Upper lobe of right lung (tissue), 1 donor: ENCODE data around the gene TSPAN5. TPM values are rescaled to one million over a fixed set of nuclear protein-coding genes. Genes with fewer than 3 reads are reported as not detected.

Experiments used
- ATAC-seq: fragments of 200-7000 bp; cut with Tn5 transposase; one replicate; pipeline ENCODE4 v1.9.1; 2020; ENCODE audit warnings: mild to moderate bottlenecking, moderate library complexity
- DNase-seq: peaks from one replicate; pipeline ENCODE4 v3.0.0-alpha.2; 2020
- H3K27ac ChIP-seq: fragments of 200-600 bp; one replicate; pipeline ENCODE4 v1.8.0; 2022
- H3K27me3 ChIP-seq: fragments of 200-600 bp; one replicate; pipeline ENCODE4 v1.8.0; 2022; ENCODE audit warnings: mild to moderate bottlenecking
- H3K36me3 ChIP-seq: fragments of 200-600 bp; one replicate; pipeline ENCODE4 v1.8.0; 2022
- H3K4me1 ChIP-seq: fragments of 200-600 bp; one replicate; pipeline ENCODE4 v1.8.0; 2022
- H3K4me3 ChIP-seq: fragments of 200-600 bp; one replicate; pipeline ENCODE4 v1.8.0; 2022; ENCODE audit warnings: mild to moderate bottlenecking
- H3K9me3 ChIP-seq: fragments of 200-600 bp; one replicate; pipeline ENCODE4 v1.8.0; 2022
- intact Hi-C: fragments of 100-400 bp; cut with DNase I; formaldehyde crosslinking; loops from one replicate; pipeline ENCODE4 v1.11.0; 2022
- total RNA-seq: library from RNA; stranded (reverse); fragmentation: NEBNext Ultra II Directional; extraction: Animal tissue kit (Norgen Biotek cat#: 25700); gene quantifications from one replicate; pipeline ENCODE4 v1.2.1, GENCODE V29; 2021
- TF ChIP-seq, protein P1 (sequence below): fragments of 200-600 bp; IDR thresholded peaks from one replicate; pipeline ENCODE4 v1.8.0; 2022; ENCODE audit warnings: antibody characterized with exemption
- donor health status: DM: no; HTN: yes; CAD: no; lungs with severe emphysema.

Gene TSPAN5
- total RNA-seq, 1 donor from 2014 or later: 6.9 TPM

DNA sequence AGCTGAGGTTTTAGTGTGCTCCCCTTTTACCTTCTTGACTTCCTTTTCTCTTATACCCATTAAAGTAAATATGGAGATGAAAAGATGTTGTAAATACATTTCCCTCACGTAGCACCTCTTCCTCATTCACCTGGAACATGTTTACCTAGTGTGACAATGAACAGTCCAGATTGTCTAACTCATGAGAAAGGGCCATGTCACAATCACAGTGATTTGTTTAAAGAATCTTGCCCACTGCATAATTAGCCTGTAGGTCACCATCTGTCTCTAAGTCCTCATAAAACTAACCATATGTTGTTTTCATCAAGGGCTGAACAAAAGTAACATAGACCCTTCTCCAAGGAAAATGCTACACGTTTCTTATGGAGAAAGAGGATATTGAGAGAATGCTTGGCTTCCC, 85.7 kb downstream of the TSPAN5 start:
- DNase-seq (no peak), ATAC-seq (no peak)
- H3K36me3 ChIP-seq: no peaks in the 10 kb centered on the region
- no peak overlapping the region for H3K27ac ChIP-seq
- H3K9me3 ChIP-seq: no peaks in the 10 kb centered on the region
- TF ChIP-seq, protein P1, sequence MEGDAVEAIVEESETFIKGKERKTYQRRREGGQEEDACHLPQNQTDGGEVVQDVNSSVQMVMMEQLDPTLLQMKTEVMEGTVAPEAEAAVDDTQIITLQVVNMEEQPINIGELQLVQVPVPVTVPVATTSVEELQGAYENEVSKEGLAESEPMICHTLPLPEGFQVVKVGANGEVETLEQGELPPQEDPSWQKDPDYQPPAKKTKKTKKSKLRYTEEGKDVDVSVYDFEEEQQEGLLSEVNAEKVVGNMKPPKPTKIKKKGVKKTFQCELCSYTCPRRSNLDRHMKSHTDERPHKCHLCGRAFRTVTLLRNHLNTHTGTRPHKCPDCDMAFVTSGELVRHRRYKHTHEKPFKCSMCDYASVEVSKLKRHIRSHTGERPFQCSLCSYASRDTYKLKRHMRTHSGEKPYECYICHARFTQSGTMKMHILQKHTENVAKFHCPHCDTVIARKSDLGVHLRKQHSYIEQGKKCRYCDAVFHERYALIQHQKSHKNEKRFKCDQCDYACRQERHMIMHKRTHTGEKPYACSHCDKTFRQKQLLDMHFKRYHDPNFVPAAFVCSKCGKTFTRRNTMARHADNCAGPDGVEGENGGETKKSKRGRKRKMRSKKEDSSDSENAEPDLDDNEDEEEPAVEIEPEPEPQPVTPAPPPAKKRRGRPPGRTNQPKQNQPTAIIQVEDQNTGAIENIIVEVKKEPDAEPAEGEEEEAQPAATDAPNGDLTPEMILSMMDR: no peak
- intact Hi-C loops: no loop called here
- no peaks in the 10 kb centered on the region for H3K4me1 ChIP-seq
- H3K4me3 ChIP-seq: no peak overlapping the region
- no peaks in the 10 kb centered on the region for H3K27me3 ChIP-seq

DNA sequence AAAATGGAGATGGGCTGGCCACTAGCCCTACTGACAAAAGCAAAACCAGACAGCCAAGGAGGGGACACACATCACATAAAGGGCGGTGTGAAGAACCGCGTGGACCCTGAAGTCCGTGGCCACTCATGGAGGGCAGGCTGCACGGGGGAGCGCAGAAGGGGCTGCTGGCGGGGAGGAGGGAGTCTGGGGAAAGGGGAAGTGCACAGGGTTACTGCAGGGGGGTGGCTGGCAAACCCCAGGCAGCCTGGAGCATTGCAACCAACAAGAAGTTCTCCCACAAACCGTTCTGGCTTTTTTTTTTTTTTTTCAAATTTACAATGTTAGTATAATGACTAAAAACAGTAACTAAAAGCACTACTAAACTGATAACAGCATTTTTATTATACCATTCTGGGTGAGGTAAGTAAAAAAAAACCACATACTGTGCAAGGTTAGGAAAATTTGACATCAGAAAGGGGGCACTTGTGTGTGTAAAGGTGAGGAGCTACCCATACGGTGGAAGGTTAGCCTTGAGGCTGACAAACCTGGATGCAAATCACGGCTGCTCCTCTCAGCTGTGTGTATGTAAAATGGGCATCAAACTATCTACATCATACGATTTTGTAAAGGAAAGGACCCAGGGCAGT, 87.1 kb downstream of the TSPAN5 start:
- no peaks in the 10 kb centered on the region for H3K4me1 ChIP-seq
- intact Hi-C loops: no loop called here
- ATAC-seq (no peak), DNase-seq (no peak)
- TF ChIP-seq, protein P1: no peak
- H3K27ac ChIP-seq: no peak overlapping the region
- H3K36me3 ChIP-seq: no peaks in the 10 kb centered on the region
- H3K9me3 ChIP-seq: no peaks in the 10 kb centered on the region
- no peaks in the 10 kb centered on the region for H3K27me3 ChIP-seq
- H3K4me3 ChIP-seq: no peak overlapping the region

DNA sequence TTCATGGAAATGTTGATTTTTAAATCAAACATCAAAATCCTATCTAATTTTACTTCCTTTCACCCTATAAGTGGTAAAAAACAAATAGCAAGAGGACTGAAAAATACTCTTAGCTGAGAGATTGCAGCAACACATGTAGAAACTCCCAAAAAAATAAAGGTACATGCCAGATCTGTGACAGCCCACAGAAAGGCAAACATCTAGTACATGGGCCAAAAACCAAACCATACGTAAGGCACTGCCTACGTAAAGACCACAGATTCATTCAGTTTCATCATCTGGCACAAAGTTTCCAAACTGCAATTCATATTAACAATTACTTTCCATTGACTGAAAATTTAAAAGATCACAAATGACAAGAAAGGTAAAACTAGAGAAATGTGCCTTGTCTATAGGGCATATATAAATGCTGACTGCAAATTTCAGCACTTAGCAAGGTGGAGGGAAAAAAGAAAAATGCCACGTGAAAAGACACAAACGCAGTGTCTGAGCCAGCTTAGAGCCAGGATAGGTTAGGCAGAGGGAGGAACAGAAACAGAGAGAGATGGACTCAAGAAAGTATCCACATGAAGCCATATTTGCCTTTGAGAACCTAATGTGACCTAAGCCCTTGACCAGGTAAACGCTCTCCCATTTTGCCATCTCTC, 88.1 kb downstream of the TSPAN5 start:
- TF ChIP-seq, protein P1: no peak
- Histone ChIP-seq H3K36me3 (no peaks in the 10 kb centered on the region), H3K27me3 (no peaks in the 10 kb centered on the region), H3K27ac (no peak overlapping the region), H3K4me1 (no peaks in the 10 kb centered on the region), H3K4me3 (no peak overlapping the region), H3K9me3 (no peaks in the 10 kb centered on the region)
- no peak for ATAC-seq
- no peak for DNase-seq
- intact Hi-C loops: no loop called here

DNA sequence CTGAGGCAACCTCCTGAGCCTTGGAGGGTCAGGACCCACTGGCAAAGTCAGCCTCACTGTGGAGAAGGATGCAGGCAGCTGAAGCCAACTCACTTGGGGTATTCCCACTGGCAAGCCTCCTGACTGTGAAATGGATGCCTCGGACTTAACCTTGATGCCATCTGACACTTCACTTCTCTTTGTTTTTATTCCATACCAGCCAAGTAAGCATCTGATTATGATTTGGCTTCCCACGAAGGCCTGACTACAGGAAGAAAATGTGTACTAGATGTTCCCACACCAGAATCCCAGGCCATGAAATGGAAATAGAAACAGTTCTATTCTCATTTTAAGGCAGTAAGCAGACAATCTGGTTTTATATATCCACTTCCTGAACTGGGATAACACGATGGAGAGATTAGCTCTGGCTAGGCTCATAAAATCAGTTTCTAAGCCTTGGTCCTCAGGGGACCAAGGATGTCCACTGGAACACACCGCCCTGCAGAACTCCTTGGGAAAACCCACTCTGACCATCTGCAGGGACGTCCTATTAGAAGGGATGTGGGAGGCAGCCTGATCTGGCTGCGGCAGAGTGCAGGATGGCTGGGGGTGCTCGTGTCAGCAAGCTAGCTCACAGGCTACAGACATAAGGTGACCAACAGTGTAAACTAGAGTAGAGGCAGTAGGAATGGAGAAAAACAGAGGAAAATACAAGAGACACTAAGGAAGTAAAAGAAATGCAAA, 89.3 kb downstream of the TSPAN5 start:
- DNase-seq (no peak), ATAC-seq (no peak)
- Histone ChIP-seq H3K27me3 (no peaks in the 10 kb centered on the region), H3K36me3 (no peaks in the 10 kb centered on the region), H3K4me3 (no peak overlapping the region), H3K4me1 (no peaks in the 10 kb centered on the region), H3K9me3 (no peaks in the 10 kb centered on the region), H3K27ac (no peak overlapping the region)
- intact Hi-C loops: no loop called here
- TF ChIP-seq, protein P1: no peak

DNA sequence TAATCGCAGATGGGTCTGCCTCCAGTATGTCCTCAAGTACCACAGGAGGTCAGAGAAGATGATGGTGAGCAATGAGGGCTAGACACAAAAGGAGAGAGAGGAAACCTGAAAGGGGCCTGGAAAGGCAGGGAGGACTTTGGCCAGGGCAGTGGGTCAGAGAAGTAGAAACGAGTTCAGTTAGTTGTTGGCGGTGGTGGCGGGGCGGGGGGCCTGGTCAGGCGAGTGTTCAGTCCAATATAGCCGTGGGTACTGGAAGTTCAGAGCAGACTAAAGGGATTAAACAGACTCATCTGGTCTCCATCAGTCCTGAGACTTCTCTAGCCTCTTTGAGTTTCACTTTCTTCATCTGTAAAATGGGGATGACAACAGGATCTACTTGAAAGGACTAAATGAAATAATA, 90.8 kb downstream of the TSPAN5 start:
- Histone ChIP-seq H3K4me3 (no peak overlapping the region), H3K27me3 (no peaks in the 10 kb centered on the region), H3K27ac (no peak overlapping the region), H3K4me1 (no peaks in the 10 kb centered on the region), H3K36me3 (no peaks in the 10 kb centered on the region), H3K9me3 (no peaks in the 10 kb centered on the region)
- ATAC-seq: no peak
- DNase-seq: no peak
- TF ChIP-seq, protein P1: no peak
- intact Hi-C loops: no loop called here
